GM19395 (cell line): Measurements from ENCODE around the gene CYLD.

Experiments used
- ATAC-seq: cut with Tn5 transposase; IDR thresholded peaks from one replicate; pipeline ENCODE4 v1.9.1; 2021; ENCODE audit warnings: mild to moderate bottlenecking, moderate library complexity; ENCODE audit not compliant: unreplicated experiment

The CYLD gene

DNA sequence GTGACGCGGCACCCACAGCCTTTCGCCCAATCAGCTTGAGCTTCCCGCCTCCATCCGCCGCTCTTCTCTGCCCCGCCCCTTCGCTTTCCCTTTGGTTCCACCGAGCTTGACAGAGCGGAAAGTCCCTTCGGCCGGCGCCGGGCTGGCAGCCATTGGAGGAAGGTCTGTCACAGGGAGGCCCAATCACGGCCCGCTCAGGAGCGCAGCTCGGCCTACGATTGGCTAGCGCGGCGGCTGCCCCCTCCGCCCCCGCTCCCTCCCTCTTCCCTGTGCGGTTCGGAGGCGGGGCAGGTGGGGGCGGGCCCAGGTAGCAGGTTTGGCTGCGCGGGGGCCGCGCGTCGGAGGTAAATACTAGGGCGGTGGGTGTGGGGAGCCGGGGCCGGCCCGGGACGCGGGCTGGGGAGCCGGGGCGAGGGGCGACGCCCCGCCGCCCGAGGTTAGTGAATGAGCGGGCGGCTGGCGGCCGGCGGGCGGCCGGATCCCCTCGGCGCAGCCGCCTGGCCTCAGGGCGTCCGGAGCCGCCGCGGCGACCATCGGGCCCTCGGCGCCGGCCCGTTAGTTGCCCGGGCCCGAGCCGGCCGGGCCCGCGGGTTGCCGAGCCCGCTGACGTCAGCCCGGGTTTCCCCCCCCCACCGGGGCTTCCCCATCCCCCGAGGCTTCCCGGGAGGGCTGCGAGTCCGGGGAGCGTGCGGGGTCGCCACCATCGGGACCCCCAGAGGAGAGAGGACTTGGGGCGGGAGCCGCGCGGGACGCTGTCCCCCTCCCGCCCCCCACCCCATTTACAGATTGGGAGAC is at the start of gene CYLD:
TSS of gene CYLD (plus strand) at position 306 of the 795 bp plus-strand sequence. CDS start 7,613 bp downstream, outside the sequence.
- ATAC-seq: peak; percentile 92

DNA sequence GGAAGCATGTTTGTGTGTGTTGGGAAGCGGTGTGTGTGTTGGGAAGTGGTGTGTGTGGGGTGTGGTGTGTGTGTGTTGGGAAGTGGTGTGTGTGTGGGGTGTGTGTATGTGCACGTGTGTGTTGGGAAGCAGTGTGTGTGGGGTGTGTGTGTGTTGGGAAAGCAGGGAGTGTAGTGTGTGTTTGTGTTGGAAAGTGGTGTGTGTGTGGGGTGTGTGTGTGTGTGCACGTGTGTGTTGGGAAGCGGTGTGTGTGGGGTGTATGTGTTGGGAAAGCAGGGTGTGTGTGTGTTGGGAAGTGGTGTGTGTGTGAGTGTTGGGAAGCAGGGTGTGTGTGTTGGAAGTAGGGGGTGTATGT is 49.3 kb upstream of the CYLD start:
- no peak for ATAC-seq

DNA sequence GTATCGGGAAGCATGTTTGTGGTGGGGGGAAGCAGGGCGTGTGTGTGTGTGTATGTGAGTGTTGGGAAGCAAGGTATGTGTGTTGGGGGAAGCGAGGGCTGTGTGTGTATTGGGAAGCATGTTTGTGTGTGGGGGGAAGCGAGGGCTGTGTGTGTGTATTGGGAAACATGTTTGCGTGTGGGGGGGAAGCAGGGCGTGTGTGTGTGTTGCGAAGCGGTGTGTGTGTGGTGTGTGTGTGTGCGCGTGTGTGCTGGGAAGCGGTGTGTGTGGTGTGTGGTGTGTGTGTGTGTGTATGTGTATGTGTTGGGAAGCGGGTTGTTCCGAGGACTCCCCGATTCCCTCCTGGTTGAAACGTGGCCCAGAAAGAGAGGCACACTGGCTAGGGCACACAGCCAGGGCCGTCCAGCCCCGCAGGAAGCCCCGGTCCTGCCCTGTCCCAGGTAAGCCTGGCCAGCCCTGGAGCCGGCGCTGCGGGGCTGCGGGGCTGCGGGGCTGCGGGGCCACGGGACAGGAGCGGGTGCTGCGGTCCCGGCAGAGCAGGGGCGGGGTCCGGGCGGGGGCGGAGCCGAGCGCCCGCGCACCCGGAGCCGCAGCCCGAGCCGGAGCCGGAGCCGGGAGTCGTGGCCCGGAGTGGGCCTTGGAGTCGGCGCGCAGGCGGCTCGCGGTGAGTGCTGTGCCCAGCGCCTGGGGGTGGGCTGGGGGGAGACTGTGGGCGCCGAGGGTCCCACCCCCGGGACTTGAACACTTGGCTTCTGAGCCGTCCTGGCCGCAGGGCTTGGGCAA is 48.7 kb upstream of the CYLD start, which contains the start of gene NOD2:
TSS of gene NOD2 (plus strand) at position 608 of the 783 bp plus-strand sequence. CDS start 5,890 bp downstream, outside the sequence.
- no peak for ATAC-seq

DNA sequence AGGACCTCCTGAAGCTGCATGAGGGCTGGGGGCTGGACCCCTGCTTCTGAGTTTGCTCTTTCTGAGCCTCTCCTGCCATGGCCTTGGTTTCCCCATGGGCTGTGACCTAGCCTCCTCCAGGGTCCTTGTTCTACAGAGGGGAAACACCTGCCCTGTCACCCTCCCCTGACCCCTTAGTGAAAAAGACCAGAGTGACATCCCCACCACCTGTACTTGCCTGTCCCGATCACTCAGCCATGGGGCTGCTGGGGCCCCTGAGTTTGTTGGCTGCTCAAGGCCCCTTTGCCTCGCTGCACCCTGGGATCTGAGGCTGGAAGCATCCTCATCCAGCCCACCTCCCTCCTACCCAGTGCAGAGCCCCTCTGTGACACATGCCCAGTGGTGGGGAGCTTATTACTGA is 47.7 kb upstream of the CYLD start:
- ATAC-seq: peak; percentile 29

DNA sequence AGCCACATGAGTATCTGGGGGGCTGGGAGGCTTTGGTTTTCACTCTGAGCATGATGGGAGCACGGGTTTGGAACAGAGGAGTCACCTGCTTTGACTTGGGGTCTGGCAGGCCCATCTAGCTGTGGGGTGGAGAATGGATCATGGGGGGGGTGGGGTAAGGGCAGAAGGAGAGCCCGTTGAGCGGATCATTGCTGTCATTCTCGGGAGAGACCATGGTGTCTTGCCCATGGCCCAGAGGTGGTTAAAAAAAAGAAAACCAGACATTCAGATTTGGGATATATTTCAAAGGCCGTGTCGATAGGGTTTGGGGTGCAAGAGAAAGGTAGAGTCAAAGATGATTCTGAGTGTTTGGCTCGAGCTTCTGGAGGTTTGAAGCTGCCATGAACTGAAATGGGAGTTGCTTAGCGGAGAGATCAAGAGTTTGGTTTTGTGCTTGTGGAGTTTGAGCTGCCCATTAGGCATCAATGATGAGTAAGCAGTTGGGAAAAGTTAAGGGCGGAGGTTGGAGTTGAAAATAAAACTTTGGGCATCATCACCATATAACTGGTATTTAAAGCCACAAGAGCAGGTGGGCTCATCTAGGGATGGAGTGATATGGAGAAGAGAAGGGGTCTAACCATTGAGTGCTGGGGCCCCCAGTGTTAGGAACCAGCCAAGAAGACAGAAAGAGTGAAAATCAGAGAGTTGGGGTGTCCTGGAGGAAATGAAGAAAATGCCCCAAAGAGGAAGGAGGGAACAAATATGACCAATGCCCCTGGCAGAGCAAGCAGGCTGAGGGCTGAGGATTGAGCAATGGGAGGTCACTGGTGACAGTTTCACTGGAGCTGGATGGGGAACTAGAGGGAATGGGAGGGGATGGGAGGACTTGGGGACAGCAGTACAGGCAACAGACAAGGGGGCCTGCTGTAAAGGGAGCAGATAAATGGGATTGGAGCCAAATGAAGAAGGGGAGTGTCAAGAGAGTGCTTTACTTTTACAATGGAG is 46.6 kb upstream of the CYLD start:
- no peak for ATAC-seq

DNA sequence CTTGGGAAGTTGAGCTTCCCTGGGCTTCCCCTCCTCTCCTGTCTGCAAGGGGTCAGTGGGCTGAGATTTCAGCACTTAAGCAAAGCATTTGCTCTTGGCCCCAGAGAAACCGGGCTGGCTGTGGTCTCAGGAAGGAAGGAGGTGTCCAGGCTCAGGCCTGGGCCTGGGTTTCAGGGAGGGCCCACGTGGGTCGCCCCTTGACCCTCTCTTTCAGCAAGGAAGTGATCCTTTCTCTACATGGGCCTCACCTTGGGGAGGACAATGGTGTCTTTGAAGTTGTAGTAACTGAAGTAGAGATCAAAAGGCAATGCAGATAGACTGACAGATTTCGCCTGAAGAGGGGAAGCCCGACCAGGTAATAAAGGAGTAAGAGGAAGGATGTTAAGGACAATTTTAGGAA is 45.8 kb upstream of the CYLD start:
- peak; percentile 39 for ATAC-seq

DNA sequence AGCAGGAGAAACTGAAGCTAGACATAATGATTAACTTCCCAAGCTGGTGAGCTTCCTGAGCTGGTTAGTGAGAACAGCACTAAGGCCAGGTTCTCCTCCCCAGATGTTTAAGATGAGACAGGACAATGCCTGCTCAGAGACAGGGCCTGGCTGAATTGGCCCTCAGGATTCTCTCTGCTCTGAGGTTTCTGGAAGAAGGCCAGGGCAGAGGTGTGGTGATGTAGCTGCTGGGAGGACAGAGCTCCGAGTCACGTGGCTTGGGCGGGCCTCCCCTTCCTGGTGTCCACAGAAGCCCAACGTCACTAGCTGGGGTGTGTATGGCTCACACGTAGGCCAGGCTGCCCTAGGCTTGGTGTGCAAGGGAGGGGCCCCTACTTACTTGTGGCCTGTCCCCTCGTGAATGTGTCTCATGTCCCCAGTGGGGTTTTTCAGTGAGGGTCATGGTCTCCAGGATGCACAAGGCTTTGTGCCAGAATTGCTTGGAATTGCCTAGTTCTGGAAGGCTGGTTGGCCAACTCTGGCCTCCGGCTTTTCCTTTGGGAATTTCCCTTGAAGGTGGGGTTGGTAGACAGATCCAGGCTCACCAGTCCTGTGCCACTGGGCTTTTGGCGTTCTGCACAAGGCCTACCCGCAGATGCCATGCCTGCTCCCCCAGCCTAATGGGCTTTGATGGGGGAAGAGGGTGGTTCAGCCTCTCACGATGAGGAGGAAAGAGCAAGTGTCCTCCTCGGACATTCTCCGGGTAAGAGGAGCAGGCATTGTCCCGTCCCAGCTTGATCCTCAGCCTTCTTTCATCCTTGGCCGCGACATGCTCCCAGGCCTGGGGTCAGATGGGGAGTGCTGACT is 45.1 kb upstream of the CYLD start:
- ATAC-seq: peak; percentile 58

DNA sequence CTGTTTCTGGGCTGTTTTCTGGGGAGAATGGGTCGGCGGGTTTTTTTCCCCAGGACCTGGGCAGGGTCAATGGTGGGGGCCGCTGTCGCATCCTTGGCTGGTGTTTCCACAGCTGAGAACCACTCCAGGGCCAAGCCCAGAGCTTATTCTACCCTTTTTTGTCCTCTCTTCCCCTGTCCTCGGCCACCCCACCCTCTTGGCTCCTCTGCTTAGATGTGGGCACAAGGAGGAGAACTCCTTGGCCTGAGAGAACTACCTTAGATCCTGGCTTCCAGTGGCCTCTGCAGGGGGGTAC is 44.5 kb upstream of the CYLD start:
- no peak for ATAC-seq

DNA sequence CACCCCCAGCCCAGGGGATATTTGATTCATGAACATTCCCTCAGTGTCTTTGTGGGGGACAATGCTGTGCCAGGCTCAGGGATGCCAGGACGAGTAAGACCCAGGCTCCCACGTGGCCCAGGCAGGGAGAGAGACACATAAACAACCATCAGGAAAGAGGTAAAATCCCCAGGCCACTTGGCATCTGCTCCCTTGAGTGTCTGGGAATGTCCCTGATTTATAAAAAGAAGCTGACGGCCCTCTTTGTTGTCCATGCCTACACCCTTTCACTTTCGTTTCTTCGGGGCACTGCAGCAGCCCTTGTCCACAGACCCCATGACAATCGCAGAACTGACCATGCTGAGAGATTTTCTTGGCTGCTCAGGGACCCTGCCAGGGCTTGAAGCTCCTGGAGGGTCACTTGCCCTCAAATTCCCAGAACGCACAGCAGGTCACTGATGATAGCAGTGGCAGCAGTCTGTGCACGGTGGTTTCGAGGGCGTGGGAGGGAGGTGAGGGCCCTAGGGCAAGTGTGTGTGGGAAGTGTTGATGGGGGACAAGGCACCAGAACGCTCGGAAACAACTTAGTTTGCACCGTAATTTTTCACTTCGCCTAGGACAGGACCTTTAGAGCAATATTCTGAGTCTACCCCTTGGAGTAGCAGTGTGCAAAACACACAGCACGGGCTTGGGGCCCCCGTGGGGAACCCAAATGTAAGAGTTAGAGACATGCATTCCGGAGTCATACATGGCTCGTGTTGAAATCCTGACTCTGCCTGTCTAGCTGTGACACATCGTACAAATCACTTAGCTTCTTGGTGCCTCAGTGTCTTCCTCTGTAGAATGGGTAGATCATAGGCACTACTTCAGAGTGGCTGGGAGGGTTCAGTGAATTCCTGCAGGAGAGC is 43.8 kb upstream of the CYLD start:
- peak; percentile 38 for ATAC-seq

DNA sequence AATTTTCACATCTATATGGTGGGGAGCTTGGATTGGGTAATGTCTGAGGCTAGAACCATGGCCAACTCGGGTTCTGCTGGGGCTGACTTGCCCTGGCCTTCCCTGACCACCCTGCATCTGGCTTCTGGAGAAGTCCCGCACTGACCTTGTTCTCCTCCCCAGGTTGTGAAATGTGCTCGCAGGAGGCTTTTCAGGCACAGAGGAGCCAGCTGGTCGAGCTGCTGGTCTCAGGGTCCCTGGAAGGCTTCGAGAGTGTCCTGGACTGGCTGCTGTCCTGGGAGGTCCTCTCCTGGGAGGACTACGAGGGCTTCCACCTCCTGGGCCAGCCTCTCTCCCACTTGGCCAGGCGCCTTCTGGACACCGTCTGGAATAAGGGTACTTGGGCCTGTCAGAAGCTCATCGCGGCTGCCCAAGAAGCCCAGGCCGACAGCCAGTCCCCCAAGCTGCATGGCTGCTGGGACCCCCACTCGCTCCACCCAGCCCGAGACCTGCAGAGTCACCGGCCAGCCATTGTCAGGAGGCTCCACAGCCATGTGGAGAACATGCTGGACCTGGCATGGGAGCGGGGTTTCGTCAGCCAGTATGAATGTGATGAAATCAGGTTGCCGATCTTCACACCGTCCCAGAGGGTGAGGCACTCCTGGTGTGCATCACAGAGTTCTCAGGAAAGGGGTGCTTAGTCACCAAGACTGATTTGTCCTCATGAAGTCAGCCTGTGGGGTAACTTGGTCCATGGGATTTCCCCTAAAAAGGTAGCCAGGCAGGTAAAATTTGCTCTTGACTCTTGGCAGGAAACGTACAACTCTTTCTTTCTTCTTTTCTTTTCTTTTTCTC is 42.3 kb upstream of the CYLD start:
- ATAC-seq: no peak

DNA sequence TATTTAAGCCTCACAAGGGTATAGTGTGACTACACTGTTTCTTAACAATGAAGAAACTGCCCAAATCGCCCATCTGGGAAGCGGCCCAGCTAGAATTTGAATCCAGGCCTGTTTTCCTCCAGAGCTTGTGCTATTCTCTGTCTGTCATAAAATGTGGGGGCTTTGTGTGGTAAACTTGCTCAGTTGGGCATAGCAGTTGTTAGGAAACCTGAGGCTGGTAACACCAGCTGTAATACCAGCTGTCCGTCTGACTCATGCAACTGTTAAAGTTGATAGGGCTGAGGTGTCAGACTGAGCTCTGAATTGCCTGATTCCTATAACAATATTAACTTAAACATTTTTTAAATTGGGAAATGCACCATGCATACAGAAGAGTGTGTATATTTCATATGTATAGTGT is 39.2 kb upstream of the CYLD start:
- ATAC-seq: no peak

DNA sequence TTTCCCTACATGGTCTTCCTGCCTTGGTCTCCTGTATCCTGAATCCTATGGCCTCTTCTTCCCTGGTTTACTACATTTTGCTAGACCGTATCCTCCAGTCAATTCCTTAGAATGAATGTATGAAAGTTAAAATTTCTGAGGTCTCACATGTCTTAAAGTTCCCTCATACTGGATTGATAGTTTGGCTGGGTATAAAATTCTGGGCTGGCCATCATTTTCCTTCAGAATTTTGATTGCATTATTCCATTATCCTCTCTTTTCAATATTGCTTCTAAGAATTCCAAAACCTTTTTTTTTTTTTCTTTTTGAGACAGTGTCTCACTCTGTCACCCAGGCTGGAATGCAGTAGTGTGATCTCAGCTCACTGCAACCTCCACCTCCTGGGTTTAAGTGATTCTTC is 37.6 kb upstream of the CYLD start:
- no peak for ATAC-seq

DNA sequence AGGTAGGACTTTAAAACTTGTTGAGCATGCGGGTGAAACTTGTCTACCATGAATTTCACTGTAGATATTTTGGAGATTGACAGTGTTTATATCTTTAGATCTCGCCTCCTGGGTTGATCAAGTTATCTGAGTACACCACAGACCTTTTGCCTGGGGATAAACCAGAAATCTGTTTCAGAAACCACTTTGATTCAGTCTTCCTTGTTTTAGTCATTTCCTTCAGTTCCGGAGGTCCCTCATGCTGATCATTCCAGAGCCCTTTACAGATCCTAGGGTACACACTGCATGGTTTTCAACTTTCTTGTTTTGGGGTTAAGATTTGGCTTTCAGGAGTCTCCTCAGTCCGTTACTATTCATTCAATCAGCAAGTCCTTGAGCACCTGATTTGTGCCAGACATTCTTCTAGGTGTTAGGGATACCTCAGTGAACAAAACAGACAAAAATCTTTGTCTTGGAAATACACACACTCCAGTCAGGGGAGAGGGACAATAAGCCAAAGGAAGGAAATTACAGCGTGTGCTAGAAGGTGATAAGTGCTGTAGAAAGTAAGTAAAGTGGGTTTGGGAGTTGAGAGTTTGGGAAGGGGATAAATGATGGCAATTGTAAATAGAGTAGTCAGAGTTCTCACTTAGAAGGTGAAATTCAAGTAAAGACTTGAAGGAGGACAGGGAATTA is 36.3 kb upstream of the CYLD start:
- ATAC-seq: no peak

DNA sequence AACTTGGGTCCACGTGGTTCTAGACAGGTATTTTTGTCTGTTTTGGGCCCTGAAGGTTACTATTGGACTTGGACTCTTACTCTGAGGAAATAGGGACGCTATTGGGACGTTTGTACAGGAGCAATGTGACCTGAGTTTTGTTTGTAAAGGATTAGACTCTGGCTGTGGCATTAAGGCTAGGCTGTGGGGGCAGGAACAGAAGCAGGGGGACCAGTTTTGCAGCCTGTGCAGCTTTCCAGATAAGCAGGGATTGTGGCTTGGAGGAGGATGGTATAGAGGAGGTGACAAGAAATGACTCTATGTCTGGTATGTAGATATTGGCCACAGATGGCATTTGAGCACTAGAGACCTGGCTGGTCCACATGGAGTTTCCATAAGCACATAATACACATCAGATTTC is 35.6 kb upstream of the CYLD start:
- no peak for ATAC-seq

DNA sequence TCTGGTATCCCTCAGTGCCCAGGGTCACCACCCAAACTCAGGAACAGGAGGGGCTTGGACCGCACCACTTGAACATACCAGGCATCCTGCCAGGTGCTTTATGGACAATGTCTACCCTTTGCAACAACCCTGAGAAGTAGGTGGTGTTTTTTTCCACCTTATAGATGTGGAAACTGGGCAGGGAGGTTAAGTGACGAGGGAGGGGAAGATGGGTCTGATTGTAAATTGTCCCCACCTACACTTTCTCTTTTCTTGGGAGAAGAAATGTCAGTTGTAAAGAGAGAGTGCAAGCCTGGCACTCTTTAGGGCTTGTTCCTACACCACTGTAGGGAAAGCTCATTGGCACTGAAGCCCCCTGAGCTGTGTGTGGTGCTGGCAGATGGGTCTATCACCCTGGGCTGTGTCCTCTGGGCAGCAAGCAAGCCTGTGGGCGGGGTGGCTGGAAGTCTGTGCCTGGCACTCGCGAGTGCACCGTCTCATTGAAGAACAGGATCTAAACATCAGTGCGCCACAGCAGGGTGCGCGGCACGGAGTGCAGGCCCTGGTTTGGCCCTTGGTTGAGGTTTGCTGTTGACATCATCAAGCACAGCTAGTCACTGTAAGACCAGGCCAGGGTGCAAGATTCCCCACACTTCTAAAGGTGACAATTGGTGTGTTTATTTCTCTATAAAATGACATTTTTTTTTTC is 33.4 kb upstream of the CYLD start:
- no peak for ATAC-seq

DNA sequence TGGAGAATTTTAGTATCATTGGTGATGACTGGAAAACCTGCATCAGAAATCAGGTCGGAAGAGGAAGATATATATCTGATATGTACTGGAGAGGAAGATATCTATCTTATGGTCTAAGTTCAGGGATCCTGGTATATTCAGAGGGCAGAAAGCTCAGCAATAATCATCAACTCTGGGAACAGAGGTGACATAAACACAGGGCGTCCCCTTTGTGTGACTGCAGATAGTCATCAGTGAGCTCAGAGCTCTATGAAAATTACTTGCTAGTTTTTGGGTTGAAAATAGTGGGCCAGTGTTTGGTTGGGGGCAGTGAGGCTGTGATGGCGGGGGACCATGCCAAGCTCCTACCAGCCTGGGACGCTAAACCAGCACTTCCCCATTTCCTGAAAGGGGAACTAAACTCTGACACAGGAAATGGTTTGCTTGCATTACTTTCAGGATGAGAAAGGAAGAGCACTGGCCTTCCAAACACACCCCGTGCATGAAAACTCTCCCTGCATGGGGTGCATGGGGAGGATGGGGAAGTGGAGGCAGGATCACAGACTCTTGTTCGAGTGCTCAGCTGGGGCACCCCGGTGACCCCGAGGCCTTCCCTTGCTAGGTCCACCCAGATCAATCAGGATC is 32.7 kb upstream of the CYLD start:
- peak; percentile 82 for ATAC-seq

DNA sequence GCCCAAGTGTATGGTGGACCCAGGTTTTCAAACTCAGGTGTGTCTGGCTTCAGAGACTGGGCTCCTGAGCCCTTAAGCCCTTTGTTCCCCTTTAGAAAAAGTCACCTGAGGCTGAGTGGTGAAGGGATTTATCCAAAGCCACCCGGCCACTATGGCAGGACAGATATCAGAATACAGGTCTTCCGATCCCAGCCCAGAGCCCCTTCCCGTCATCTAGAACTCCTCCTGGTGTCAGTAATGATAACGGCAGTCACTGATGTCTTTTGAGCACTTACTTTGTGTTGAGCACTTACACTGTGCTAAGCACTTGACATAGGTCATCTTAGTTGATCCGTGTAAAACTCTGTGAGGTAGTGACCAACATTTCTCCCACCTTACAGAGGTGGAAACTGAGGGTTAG is 31.9 kb upstream of the CYLD start:
- no peak for ATAC-seq
